ENCODE measurements around the gene TP53INP2. TPM values are rescaled to one million over a fixed set of nuclear protein-coding genes. Genes with fewer than 3 reads are reported as not detected.

The TP53INP2 gene
- total and polyA plus RNA-seq, 2 of the 13 experiments (the other 11 are each of a cell fraction or from before 2014, with no cell fraction given), result 5.2 to 18.8 TPM

DNA sequence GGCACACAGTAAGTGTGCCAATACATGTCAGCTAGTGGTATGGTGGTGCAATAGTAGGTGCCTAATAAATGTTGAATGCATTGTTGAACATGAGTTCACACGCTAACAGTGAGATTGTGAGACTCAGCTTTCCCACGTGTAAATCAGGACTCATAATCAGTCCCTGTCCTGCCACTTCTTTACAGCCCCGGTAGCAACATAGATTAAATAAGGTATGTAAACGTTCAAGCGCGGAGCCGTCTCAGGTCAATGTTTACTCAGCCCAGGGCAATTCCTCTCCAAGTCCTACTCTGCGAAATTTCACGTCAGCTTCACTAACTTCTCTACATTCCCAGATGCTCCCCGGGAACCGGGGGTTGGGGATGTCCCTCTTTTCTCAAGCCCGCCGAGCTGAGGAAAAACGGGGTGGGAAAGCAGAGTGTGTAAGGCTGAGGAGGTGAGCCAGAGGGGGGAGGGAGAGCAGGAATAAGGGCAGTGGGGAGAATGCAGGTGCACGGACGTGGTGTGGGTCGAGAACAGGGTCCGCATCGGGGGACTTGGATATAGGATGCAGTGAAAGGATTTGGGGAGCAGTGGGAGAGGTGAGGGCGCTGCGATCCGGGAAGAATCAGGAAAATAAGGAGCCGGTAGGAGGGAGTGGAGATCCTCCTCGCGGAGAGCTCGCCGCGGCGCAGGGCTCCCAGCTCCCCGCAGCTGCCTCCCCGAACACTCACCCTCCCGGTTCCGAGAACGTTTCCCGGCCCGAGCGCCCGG is 544 bp upstream of the TP53INP2 start (continued):
- TF ChIP-seq POGK (CRISPR knock-in tag; conservative IDR thresholded peaks at IDR 0.05) (no peak), BORCS8-MEF2B (CRISPR knock-in tag; IDR thresholded peaks at IDR 0.05) (peak; percentile 76), SMAD9 (CRISPR knock-in tag; IDR thresholded peaks at IDR 0.05) (no peak), DMTF1 (CRISPR knock-in tag; IDR thresholded peaks at IDR 0.05) (no peak), ZNF839 (CRISPR knock-in tag; IDR thresholded peaks at IDR 0.05; ENCODE audit: borderline replicate concordance) (no peak; the same call in 1 of the 2 replicates), SATB2 (CRISPR knock-in tag; IDR thresholded peaks at IDR 0.05) (no peak; the same call in 1 of the 2 replicates), THYN1 (CRISPR knock-in tag; IDR thresholded peaks at IDR 0.05; ENCODE audit: borderline replicate concordance, low read depth) (no peak), POGZ (CRISPR knock-in tag; IDR thresholded peaks at IDR 0.05) (no peak), SRSF4 (IDR thresholded peaks at IDR 0.05; ENCODE audit: low read depth, low read length, poor library complexity, severe bottlenecking) (no peak), ZNF782 (CRISPR knock-in tag; IDR thresholded peaks at IDR 0.05; ENCODE audit: borderline replicate concordance) (peak; percentile 93; the same call in 1 of the 2 replicates), TOPORS (CRISPR knock-in tag; IDR thresholded peaks at IDR 0.05) (peak; percentile 25; the same call in 1 of the 2 replicates), TP53 (CRISPR knock-in tag; conservative IDR thresholded peaks at IDR 0.05) (peak; percentile 85; the same call in 1 of the 2 replicates)
- TF ChIP-seq, protein P1, sequence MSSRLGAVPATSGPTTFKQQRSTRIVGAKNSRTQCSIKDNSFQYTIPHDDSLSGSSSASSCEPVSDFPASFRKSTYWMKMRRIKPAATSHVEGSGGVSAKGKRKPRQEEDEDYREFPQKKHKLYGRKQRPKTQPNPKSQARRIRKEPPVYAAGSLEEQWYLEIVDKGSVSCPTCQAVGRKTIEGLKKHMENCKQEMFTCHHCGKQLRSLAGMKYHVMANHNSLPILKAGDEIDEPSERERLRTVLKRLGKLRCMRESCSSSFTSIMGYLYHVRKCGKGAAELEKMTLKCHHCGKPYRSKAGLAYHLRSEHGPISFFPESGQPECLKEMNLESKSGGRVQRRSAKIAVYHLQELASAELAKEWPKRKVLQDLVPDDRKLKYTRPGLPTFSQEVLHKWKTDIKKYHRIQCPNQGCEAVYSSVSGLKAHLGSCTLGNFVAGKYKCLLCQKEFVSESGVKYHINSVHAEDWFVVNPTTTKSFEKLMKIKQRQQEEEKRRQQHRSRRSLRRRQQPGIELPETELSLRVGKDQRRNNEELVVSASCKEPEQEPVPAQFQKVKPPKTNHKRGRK (CRISPR knock-in tag; IDR thresholded peaks at IDR 0.05), result 0 out of 2 replicates have a peak, but pooled peaks have one; percentile 46
- TF ChIP-seq, protein P2, sequence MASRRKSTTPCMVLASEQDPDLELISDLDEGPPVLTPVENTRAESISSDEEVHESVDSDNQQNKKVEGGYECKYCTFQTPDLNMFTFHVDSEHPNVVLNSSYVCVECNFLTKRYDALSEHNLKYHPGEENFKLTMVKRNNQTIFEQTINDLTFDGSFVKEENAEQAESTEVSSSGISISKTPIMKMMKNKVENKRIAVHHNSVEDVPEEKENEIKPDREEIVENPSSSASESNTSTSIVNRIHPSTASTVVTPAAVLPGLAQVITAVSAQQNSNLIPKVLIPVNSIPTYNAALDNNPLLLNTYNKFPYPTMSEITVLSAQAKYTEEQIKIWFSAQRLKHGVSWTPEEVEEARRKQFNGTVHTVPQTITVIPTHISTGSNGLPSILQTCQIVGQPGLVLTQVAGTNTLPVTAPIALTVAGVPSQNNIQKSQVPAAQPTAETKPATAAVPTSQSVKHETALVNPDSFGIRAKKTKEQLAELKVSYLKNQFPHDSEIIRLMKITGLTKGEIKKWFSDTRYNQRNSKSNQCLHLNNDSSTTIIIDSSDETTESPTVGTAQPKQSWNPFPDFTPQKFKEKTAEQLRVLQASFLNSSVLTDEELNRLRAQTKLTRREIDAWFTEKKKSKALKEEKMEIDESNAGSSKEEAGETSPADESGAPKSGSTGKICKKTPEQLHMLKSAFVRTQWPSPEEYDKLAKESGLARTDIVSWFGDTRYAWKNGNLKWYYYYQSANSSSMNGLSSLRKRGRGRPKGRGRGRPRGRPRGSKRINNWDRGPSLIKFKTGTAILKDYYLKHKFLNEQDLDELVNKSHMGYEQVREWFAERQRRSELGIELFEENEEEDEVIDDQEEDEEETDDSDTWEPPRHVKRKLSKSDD (CRISPR knock-in tag; IDR thresholded peaks at IDR 0.05; ENCODE audit: low read depth), result no peak
- TF ChIP-seq, protein P3, sequence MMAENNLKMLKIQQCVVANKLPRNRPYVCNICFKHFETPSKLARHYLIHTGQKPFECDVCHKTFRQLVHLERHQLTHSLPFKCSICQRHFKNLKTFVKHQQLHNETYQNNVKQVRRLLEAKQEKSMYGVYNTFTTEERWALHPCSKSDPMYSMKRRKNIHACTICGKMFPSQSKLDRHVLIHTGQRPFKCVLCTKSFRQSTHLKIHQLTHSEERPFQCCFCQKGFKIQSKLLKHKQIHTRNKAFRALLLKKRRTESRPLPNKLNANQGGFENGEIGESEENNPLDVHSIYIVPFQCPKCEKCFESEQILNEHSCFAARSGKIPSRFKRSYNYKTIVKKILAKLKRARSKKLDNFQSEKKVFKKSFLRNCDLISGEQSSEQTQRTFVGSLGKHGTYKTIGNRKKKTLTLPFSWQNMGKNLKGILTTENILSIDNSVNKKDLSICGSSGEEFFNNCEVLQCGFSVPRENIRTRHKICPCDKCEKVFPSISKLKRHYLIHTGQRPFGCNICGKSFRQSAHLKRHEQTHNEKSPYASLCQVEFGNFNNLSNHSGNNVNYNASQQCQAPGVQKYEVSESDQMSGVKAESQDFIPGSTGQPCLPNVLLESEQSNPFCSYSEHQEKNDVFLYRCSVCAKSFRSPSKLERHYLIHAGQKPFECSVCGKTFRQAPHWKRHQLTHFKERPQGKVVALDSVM (CRISPR knock-in tag; IDR thresholded peaks at IDR 0.05), result 0 out of 2 replicates have a peak, but pooled peaks have one; percentile 7
